ENCODE measurements around the gene ST3GAL2. TPM values are rescaled to one million over a fixed set of nuclear protein-coding genes. Genes with fewer than 3 reads are reported as not detected.

The ST3GAL2 gene
- total and polyA plus RNA-seq, 10 of the 15 experiments (the other 5 are each of a cell fraction or from before 2014, with no cell fraction given) = 0.95 to 61.7 (median 25.9) TPM

DNA sequence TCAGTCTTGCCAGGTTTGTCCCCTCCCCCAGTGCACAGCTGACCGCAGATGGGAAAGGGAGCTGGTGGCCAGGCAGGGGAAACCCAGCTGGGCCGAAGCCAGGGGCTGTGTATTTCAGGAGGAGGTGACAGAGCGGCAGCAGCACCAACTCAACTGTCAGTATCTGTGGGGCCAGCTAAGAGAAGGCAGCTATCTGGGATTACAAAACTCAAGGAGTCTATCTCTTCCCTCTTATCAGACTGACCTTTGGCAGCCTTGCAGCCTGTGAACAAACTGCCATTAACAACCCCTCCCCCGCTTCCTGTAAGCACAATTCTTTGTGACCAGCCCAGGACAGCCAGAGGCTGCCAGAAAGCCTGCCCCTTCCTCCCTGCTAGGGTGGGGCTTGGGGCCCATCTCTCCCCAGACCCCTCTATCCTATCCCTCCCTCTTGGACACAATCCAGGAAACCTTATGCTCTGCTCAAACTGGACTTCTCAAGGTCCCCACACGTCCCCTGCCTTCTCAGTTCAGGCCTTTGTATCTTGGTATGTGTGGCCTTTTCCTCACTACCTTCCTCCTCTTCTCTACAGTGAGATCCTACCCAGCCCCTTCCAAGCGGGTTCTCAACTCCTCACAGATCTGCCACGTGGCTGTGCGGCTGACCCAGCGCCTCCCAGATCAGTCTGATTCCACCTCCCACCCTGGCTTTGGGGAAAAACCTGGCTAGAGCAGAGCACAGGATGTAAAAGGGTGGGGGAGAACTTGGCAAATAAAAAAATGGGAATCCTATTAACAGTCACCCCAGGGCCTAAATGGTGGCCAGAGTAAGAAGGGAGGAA is 10.5 kb downstream of the ST3GAL2 start (continued):
- TF ChIP-seq POLR2AphosphoS5 (IDR thresholded peaks at IDR 0.05; ENCODE audit: low read length) (peak; percentile 91), NR2F1 (conservative IDR thresholded peaks at IDR 0.05) (peak; percentile 79), POLR2A (IDR thresholded peaks at IDR 0.05; ENCODE audit: low read depth, low read length) (peak; percentile 61), TCF12 (IDR thresholded peaks at IDR 0.05; ENCODE audit: low read depth, low read length) (peak; percentile 86), LARP7 (IDR thresholded peaks at IDR 0.05) (peak; percentile 55), TARDBP (IDR thresholded peaks at IDR 0.05; ENCODE audit: borderline replicate concordance) (peak; percentile 77; the same call in 1 of the 2 replicates), RB1 (IDR thresholded peaks at IDR 0.05; ENCODE audit: borderline replicate concordance) (0 out of 2 replicates have a peak, but pooled peaks have one; percentile 19), TAF1 (IDR thresholded peaks at IDR 0.05; ENCODE audit: borderline replicate concordance, low read depth, low read length) (peak; percentile 69; the same call in 1 of the 2 replicates), ATF7 (IDR thresholded peaks at IDR 0.05; ENCODE audit: low read depth) (peak; percentile 77), NBN (IDR thresholded peaks at IDR 0.05) (peak; percentile 89), SMC3 (IDR thresholded peaks at IDR 0.05; ENCODE audit: borderline replicate concordance, low read length) (0 out of 2 replicates have a peak, but pooled peaks have one; percentile 9), SUPT20H (IDR thresholded peaks at IDR 0.05; ENCODE audit: borderline replicate concordance, control insufficient read depth, low read depth, low read length) (no peak), STAT1 (conservative IDR thresholded peaks at IDR 0.05) (no peak), PKNOX1 (IDR thresholded peaks at IDR 0.05) (peak; percentile 68), RELA (IDR thresholded peaks at IDR 0.05; ENCODE audit: borderline replicate concordance, partially characterized antibody) (peak; percentile 94), SMAD5 (IDR thresholded peaks at IDR 0.05; ENCODE audit: low read depth) (peak; percentile 42; the same call in 1 of the 2 replicates), ZNF207 (IDR thresholded peaks at IDR 0.05; ENCODE audit: borderline replicate concordance) (0 out of 2 replicates have a peak, but pooled peaks have one; percentile 8), EP300 (IDR thresholded peaks at IDR 0.05; ENCODE audit: borderline replicate concordance in 1 of 2, control insufficient read depth in 1 of 2, low read depth in 2 of 2, low read length in 2 of 2) (peak in 1 of 2 experiments; percentile 74; a peak in 2 of 4 replicates), CREM (IDR thresholded peaks at IDR 0.05; ENCODE audit: low read depth) (peak; percentile 50; the same call in 1 of the 2 replicates), SP1 (IDR thresholded peaks at IDR 0.05; ENCODE audit: low read depth, low read length) (peak; percentile 51)
- TF ChIP-seq, protein P1, sequence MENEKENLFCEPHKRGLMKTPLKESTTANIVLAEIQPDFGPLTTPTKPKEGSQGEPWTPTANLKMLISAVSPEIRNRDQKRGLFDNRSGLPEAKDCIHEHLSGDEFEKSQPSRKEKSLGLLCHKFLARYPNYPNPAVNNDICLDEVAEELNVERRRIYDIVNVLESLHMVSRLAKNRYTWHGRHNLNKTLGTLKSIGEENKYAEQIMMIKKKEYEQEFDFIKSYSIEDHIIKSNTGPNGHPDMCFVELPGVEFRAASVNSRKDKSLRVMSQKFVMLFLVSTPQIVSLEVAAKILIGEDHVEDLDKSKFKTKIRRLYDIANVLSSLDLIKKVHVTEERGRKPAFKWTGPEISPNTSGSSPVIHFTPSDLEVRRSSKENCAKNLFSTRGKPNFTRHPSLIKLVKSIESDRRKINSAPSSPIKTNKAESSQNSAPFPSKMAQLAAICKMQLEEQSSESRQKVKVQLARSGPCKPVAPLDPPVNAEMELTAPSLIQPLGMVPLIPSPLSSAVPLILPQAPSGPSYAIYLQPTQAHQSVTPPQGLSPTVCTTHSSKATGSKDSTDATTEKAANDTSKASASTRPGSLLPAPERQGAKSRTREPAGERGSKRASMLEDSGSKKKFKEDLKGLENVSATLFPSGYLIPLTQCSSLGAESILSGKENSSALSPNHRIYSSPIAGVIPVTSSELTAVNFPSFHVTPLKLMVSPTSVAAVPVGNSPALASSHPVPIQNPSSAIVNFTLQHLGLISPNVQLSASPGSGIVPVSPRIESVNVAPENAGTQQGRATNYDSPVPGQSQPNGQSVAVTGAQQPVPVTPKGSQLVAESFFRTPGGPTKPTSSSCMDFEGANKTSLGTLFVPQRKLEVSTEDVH (IDR thresholded peaks at IDR 0.05; ENCODE audit: low read depth, partially characterized antibody) = no peak
- TF ChIP-seq, protein P2, sequence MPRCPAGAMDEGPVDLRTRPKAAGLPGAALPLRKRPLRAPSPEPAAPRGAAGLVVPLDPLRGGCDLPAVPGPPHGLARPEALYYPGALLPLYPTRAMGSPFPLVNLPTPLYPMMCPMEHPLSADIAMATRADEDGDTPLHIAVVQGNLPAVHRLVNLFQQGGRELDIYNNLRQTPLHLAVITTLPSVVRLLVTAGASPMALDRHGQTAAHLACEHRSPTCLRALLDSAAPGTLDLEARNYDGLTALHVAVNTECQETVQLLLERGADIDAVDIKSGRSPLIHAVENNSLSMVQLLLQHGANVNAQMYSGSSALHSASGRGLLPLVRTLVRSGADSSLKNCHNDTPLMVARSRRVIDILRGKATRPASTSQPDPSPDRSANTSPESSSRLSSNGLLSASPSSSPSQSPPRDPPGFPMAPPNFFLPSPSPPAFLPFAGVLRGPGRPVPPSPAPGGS (IDR thresholded peaks at IDR 0.05; ENCODE audit: borderline replicate concordance, insufficient read depth, low read depth, low read length, poor library complexity, severe bottlenecking) = no peak
- TF ChIP-seq, protein P3, sequence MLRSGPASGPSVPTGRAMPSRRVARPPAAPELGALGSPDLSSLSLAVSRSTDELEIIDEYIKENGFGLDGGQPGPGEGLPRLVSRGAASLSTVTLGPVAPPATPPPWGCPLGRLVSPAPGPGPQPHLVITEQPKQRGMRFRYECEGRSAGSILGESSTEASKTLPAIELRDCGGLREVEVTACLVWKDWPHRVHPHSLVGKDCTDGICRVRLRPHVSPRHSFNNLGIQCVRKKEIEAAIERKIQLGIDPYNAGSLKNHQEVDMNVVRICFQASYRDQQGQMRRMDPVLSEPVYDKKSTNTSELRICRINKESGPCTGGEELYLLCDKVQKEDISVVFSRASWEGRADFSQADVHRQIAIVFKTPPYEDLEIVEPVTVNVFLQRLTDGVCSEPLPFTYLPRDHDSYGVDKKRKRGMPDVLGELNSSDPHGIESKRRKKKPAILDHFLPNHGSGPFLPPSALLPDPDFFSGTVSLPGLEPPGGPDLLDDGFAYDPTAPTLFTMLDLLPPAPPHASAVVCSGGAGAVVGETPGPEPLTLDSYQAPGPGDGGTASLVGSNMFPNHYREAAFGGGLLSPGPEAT (IDR thresholded peaks at IDR 0.05; ENCODE audit: low read depth) = peak; percentile 66; the same call in 1 of the 2 replicates

Data from GM12878 (cell line).